ENCODE results near the gene PLTP. TPM values are rescaled to one million over a fixed set of nuclear protein-coding genes. Genes with fewer than 3 reads are reported as not detected.
A peak's percentile ranks its signal among the peaks of the same experiment; 100 is the strongest.

Gene PLTP
- total RNA-seq, 4 donors from 2014 or later: 49.2 to 138 (median 70.4) TPM

DNA sequence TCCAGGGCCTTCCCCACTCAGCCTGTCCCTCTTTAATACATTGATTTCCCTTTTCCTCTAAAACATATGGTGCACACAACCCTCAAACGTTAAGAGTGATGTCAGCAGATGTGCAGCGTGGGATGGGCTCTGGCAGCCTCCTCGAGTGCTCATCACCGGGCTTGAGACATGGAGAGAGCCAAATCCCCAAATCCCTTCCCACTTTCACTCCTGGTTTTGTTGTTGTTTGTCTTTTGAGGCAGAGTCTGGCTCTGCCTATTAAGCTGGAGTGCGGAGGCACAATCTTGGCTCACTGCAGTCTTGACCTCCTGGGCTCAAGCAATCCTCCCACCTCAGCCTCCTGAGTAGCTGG is 5.8 kb upstream of the PLTP start:
- no peak overlapping the region for H3K4me3 ChIP-seq
- H3K9me3 ChIP-seq: no peaks in the 10 kb centered on the region
- WGBS: 61% methylated on average over 5 of the region's 5 CpGs
- no peaks in the 10 kb centered on the region for H3K36me3 ChIP-seq
- peak overlapping the region; percentile 50 for H3K27ac ChIP-seq
- DNase-seq (ENCODE audit: low spot score in 2 of 2): no peak
- no peaks in the 10 kb centered on the region for H3K27me3 ChIP-seq
- TF ChIP-seq EP300 (IDR thresholded peaks at IDR 0.05) (no peak), POLR2AphosphoS5 (IDR thresholded peaks at IDR 0.05) (no peak), POLR2A (IDR thresholded peaks at IDR 0.05) (no peak)
- TF ChIP-seq, protein P1, sequence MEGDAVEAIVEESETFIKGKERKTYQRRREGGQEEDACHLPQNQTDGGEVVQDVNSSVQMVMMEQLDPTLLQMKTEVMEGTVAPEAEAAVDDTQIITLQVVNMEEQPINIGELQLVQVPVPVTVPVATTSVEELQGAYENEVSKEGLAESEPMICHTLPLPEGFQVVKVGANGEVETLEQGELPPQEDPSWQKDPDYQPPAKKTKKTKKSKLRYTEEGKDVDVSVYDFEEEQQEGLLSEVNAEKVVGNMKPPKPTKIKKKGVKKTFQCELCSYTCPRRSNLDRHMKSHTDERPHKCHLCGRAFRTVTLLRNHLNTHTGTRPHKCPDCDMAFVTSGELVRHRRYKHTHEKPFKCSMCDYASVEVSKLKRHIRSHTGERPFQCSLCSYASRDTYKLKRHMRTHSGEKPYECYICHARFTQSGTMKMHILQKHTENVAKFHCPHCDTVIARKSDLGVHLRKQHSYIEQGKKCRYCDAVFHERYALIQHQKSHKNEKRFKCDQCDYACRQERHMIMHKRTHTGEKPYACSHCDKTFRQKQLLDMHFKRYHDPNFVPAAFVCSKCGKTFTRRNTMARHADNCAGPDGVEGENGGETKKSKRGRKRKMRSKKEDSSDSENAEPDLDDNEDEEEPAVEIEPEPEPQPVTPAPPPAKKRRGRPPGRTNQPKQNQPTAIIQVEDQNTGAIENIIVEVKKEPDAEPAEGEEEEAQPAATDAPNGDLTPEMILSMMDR (IDR thresholded peaks at IDR 0.05): no peak
- H3K4me1 ChIP-seq: peaks cover 18% of the 10 kb centered on the region

DNA sequence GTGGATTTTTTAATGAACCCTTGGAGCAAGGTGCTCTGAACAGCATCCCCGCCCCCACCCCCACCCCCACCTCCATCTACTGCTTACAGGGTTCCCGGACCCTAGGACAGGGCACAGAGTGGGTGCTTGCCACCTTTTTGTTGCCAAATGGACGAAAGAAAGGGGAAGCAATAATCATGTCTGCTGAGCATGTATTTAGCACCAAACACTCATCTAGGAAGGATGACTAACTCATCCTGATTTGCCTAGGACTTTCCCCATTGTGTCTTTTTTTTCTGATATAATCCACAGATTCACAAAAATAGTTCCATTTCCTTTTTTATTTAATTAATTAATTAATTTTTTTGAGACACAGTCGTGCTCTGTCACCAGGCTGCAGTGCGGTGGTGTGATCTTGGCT is 1.2 kb upstream of the PLTP start:
- H3K4me3 ChIP-seq: no peak overlapping the region
- no peak overlapping the region for H3K27ac ChIP-seq
- TF ChIP-seq EP300 (IDR thresholded peaks at IDR 0.05) (no peak), POLR2A (IDR thresholded peaks at IDR 0.05) (no peak), POLR2AphosphoS5 (IDR thresholded peaks at IDR 0.05) (no peak)
- TF ChIP-seq, protein P1 (IDR thresholded peaks at IDR 0.05): no peak
- H3K4me1 ChIP-seq: peaks cover 37% of the 10 kb centered on the region
- no peak for DNase-seq (ENCODE audit: low spot score in 2 of 2)
- no peaks in the 10 kb centered on the region for H3K27me3 ChIP-seq
- no peaks in the 10 kb centered on the region for H3K9me3 ChIP-seq
- 54% methylated on average over 5 of the region's 5 CpGs for WGBS
- H3K36me3 ChIP-seq: peaks cover 7% of the 10 kb centered on the region

DNA sequence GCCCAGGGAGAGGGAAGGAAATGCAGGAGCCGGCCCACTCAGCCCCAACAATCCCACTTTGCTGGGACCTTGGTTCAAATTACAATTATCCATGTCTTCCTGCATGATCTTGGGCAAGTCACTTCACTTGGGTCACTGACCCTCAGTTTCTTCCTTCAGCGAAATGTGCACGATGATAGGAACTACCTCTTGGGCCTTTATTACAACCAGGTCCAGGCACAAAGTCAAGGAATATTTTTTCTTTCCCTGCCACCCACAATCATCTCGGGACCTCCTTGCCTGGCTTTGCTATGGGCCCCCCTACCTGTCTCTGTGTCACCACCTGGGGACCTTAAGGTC is 358 bp upstream of the PLTP start:
- Histone ChIP-seq H3K4me3 (peak overlapping the region; percentile 56), H3K4me1 (peaks cover 31% of the 10 kb centered on the region), H3K27ac (peak overlapping the region; percentile 84), H3K36me3 (peaks cover 14% of the 10 kb centered on the region), H3K9me3 (no peaks in the 10 kb centered on the region), H3K27me3 (no peaks in the 10 kb centered on the region)
- no peak for DNase-seq (ENCODE audit: low spot score in 2 of 2)
- TF ChIP-seq EP300 (IDR thresholded peaks at IDR 0.05) (no peak), POLR2A (IDR thresholded peaks at IDR 0.05) (no peak), POLR2AphosphoS5 (IDR thresholded peaks at IDR 0.05) (no peak)
- TF ChIP-seq, protein P1 (IDR thresholded peaks at IDR 0.05): no peak
- 15% methylated on average over 4 of the region's 4 CpGs for WGBS

DNA sequence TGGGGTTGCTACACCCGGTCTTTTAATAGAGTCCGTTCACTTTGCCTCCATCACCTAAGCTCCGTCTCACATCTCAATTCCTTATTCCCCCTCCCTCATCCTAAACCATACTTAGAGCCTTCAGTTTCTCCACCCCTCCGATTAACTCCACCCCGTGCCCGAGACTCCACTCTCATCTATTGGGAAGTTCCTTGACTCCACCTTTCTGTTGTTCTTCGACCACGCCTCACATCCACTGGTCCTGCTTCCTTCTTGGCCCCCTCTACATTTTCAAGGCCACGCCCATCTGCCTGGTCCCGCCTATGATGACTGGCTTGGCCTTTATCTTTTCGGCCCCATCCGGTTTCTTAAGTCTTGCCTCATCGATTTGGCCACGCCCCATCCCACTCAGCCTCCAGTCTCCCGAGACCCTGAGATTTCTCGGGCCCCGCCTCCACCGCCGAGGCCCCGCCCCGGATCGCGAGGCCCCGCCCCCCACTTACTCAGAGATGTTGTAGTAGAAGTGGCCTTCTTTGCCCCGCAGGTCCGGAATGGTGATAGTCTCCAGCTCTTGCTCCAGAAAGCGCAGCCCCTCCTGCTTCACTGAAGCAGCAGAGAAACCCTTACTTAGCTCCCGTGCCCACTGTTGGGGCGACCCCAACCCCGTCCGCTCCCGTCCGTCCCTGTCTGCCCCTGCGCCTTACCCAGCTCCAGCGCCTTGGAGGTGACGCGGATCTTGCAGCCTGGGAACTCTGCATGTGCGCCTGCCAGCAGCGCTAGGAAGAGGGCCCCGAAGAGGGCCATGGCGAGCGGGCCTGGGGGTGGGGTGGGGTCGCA is 1.1 kb downstream of the PLTP start:
- Histone ChIP-seq H3K27me3 (no peaks in the 10 kb centered on the region), H3K27ac (peak overlapping the region; percentile 84), H3K4me3 (peak overlapping the region; percentile 56), H3K9me3 (no peaks in the 10 kb centered on the region), H3K36me3 (peaks cover 27% of the 10 kb centered on the region), H3K4me1 (peaks cover 31% of the 10 kb centered on the region)
- peak; percentile 99 for DNase-seq (ENCODE audit: low spot score in 2 of 2)
- peak in 1 of 3 donors; percentile 3 for TF ChIP-seq POLR2AphosphoS5 (IDR thresholded peaks at IDR 0.05)
- no peak for TF ChIP-seq POLR2A (IDR thresholded peaks at IDR 0.05)
- no peak for TF ChIP-seq EP300 (IDR thresholded peaks at IDR 0.05)
- TF ChIP-seq, protein P1 (IDR thresholded peaks at IDR 0.05): no peak
- WGBS: 4% methylated on average over 25 of the region's 43 CpGs

DNA sequence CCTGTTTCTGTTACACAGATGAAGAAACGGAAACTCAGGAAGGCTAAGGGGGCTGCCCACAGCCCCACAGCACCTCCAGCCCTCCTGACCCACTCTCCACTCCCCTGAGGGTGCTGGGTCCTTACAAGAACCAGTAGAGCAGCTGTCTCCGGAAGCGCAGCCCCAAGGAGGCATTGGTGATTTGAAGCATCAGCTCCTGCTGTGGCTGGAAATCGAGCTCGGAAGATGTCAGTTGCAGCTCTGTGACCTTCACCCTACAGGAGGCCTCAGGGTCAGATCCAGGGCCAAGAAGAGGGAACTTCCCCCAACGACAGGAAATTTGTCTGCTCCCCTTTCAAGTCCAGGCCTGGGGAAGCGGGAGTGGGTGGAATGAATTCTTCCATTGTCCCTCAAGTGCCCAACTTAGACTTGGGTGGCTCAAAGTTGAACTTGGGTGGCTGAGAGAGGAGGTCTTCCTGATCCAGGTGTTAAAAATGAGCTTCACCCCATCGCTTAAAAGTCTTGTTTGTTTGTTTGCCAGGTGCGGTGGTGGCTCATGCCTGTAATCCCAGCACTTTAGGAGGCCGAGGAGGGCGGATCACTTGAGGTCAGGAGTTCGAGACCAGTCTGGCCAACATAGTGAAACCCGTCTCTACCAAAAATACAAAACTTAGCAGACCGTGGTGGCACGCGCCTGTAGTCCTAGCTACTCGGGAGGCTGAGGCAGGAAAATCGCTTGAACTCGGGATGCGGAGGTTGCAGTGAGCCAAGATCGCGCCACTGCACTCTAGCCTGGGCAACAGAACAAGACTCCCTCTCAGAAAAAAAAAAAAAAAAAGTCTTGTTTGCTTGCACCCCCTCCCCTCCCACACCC is 1.9 kb downstream of the PLTP start:
- WGBS: 82% methylated on average over 21 of the region's 22 CpGs
- TF ChIP-seq POLR2A (IDR thresholded peaks at IDR 0.05) (no peak), EP300 (IDR thresholded peaks at IDR 0.05) (no peak)
- TF ChIP-seq, protein P1 (IDR thresholded peaks at IDR 0.05): no peak
- Histone ChIP-seq H3K27ac (no peak overlapping the region), H3K27me3 (no peaks in the 10 kb centered on the region), H3K36me3 (peaks cover 35% of the 10 kb centered on the region), H3K9me3 (no peaks in the 10 kb centered on the region), H3K4me3 (peak overlapping the region; percentile 56), H3K4me1 (peaks cover 31% of the 10 kb centered on the region)
- DNase-seq (ENCODE audit: low spot score in 2 of 2): no peak

Data from suprapubic skin (tissue), 4 donors.